Colonic mucosa (tissue), 4 donors: ENCODE data around the gene OR10H2. TPM values are rescaled to one million over a fixed set of nuclear protein-coding genes. Genes with fewer than 3 reads are reported as not detected.
"Not testable (repeated sequence)": the region's sequence is repeated elsewhere in the genome, so short reads cannot be mapped to it uniquely, and the experiment has no call there.

Experiments used
- DNase-seq: peaks from one replicate; pipeline ENCODE4 v3.0.0-alpha.2; 2020
- H3K27ac ChIP-seq: fragments of 200-600 bp; one replicate; pipeline ENCODE4 v1.8.0; 2021
- H3K27me3 ChIP-seq: fragments of 200-600 bp; one replicate; pipeline ENCODE4 v1.8.0; 2021
- H3K36me3 ChIP-seq: fragments of 200-600 bp; one replicate; pipeline ENCODE4 v1.8.0; 2021
- H3K4me1 ChIP-seq: fragments of 200-600 bp; one replicate; pipeline ENCODE4 v1.8.0; 2021; ENCODE audit warnings: mild to moderate bottlenecking
- H3K4me3 ChIP-seq: fragments of 200-600 bp; one replicate; pipeline ENCODE4 v1.8.0; 2021
- H3K9ac ChIP-seq, 2 donors: one replicate each; pipeline ENCODE4 v1.7.0; 2013; ENCODE audit warnings: control low read depth in 2 of 2, low read depth in 2 of 2, low read length in 2 of 2
- H3K9me3 ChIP-seq: fragments of 200-600 bp; one replicate; pipeline ENCODE4 v1.8.0; 2021
- intact Hi-C: fragments of 100-400 bp; cut with DNase I; formaldehyde crosslinking; loops from one replicate; pipeline ENCODE4 v1.14.1; 2022
- total RNA-seq, 2 donors: library from RNA; stranded (reverse); fragmentation: NEBNext Ultra II Directional in 1 of 2; extraction: Animal tissue kit (Norgen Biotek cat#: 25700) in 1 of 2; gene quantifications; one replicate each; pipeline ENCODE4 v1.2.1, GENCODE V29; 2021
- TF ChIP-seq, protein P1 (sequence below): fragments of 200-600 bp; IDR thresholded peaks from one replicate; pipeline ENCODE4 v1.8.0; 2022; ENCODE audit warnings: antibody characterized with exemption, mild to moderate bottlenecking
- donor health status: healthy.
- donor health status: DM: no; HTN: no; CAD: no.
- donor health status: DM: no; HTN: no; CAD: no.

Gene OR10H2, protein sequence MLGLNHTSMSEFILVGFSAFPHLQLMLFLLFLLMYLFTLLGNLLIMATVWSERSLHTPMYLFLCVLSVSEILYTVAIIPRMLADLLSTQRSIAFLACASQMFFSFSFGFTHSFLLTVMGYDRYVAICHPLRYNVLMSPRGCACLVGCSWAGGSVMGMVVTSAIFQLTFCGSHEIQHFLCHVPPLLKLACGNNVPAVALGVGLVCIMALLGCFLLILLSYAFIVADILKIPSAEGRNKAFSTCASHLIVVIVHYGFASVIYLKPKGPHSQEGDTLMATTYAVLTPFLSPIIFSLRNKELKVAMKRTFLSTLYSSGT
- total RNA-seq, result not detected

DNA sequence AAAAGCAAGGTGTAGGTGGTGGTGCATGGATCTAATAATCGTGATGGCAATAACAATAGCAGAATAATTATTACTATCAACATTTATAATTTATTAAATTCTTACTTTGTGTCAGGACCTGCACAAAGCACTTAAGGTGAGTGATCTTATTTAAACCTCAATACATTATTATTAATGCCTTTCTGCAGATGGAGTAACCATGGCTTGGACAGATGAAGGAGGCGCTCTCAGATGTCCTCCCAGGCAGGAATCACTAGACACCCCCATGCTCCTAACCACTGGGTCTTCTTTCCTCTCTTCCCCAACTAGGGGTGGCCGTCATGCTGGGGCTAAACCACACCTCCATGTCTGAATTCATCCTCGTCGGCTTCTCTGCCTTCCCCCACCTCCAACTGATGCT, at the start of gene OR10H2:
OR10H2 (plus strand) TSS at position 301 of the 400 bp plus-strand sequence; CDS start at position 321, 20 bp downstream.
- DNase-seq, result no peak
- Histone ChIP-seq H3K4me3 (no peak within 1 kb of the TSS), H3K27ac (no peak within 1 kb of the TSS), H3K27me3 (peaks cover 6% of the 10 kb centered on the region), H3K9ac (no peak within 1 kb of the TSS), H3K4me1 (no peaks in the 10 kb centered on the region), H3K36me3 (no peaks in the 10 kb centered on the region), H3K9me3 (no peaks in the 10 kb centered on the region)
- TF ChIP-seq, protein P1, sequence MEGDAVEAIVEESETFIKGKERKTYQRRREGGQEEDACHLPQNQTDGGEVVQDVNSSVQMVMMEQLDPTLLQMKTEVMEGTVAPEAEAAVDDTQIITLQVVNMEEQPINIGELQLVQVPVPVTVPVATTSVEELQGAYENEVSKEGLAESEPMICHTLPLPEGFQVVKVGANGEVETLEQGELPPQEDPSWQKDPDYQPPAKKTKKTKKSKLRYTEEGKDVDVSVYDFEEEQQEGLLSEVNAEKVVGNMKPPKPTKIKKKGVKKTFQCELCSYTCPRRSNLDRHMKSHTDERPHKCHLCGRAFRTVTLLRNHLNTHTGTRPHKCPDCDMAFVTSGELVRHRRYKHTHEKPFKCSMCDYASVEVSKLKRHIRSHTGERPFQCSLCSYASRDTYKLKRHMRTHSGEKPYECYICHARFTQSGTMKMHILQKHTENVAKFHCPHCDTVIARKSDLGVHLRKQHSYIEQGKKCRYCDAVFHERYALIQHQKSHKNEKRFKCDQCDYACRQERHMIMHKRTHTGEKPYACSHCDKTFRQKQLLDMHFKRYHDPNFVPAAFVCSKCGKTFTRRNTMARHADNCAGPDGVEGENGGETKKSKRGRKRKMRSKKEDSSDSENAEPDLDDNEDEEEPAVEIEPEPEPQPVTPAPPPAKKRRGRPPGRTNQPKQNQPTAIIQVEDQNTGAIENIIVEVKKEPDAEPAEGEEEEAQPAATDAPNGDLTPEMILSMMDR, result no peak
- intact Hi-C loops, result no loop called here

DNA sequence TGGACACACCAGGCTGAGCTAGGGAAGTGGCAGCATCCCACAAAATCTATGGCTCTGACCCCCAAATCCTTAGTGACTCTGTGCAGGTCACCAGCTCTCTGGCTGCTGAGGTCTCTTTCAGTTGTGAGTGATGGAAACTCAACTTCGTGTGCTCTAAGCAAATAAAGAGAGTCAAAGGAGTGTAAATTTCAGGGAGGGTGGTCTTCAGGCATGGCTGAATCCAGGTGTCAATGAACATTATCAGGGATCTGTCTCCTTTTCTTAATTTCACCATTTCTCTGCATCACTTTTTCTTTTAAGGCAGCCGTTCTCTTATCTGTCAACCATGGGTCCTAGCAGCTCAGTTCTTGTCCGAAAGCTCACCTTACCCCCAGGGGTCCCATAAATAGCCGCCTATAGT, 48.7 kb upstream of the OR10H2 start:
- no peak for DNase-seq
- intact Hi-C loops, result loop anchor here (2.0 kb wide), 1 partner anchor 18 kb away; no protein-coding TSS in a partner anchor
- TF ChIP-seq, protein P1, result no peak
- Histone ChIP-seq H3K9me3 (no peaks in the 10 kb centered on the region), H3K27me3 (no peaks in the 10 kb centered on the region), H3K27ac (no peak overlapping the region), H3K4me3 (no peak overlapping the region), H3K36me3 (no peaks in the 10 kb centered on the region), H3K4me1 (no peaks in the 10 kb centered on the region), H3K9ac (no peak overlapping the region)

DNA sequence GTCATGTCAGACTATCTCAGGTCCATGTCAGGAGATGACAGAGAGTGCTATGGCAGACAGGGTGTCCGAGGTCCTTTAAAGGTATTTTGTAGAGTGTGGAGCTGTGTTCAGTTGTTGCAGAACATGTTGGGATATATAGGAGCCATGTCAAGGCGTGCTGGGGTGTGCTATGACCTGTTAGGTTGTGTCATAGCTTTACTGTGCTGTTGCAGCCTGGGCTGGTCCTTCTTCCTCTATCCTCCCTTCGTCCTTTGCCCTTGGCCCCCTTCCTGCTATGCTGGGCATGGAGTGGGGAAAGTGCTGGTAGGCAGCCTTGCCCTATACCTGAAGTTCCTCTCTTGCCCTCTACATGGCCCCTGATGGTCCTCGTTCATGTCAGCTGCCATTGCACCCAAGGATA, 48.0 kb upstream of the OR10H2 start:
- H3K9ac ChIP-seq, H3K36me3 ChIP-seq, DNase-seq, H3K27ac ChIP-seq, H3K4me3 ChIP-seq, H3K4me1 ChIP-seq, H3K9me3 ChIP-seq, H3K27me3 ChIP-seq: not testable (repeated sequence)
- intact Hi-C loops, result loop anchor here (2.0 kb wide), 1 partner anchor 17 kb away; no protein-coding TSS in a partner anchor

DNA sequence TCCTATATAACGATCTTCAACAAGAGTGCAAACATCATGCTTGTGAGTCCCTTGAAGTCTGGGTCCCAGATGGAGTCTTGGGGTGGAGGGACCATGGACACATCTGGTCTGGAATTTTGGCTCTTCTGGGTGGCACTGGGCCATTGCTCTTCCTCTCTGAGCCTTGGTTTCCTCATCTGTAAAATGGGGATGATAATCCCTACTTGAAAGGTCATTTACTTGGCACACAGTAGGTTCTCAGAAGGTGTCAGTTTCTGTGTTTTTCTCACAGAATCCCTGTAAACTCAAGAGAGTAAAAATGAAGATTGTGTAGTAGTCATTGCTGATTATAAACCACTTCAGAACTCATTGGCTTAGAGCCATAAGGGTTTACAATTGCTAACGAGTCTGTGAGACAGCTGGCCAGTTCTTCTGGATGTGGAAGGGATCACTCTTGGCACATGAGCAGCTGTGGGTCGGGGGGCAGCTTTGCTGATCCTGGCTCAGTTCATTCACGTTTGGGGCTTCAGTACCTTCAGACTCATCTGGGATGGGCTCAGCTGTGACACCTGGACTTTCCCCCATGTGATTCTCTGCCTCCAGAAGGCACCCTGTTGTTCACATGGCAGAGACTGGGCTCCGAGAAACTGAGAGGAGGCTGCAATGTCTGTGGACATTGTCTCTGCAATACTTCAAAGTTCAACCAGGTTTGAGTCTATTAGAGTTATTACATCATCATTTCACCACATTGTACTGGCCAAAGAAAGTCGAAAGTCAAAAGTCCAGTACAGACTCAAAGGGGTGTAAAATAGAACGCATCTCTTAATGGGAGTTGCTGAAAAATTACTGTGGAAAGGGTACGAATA, 47.1 kb upstream of the OR10H2 start:
- no peak for DNase-seq
- Histone ChIP-seq H3K27me3 (no peaks in the 10 kb centered on the region), H3K9me3 (no peaks in the 10 kb centered on the region), H3K27ac (no peak overlapping the region), H3K4me3 (no peak overlapping the region), H3K4me1 (no peaks in the 10 kb centered on the region), H3K36me3 (no peaks in the 10 kb centered on the region), H3K9ac (no peak overlapping the region)
- TF ChIP-seq, protein P1, result no peak
- intact Hi-C loops, result no loop called here

DNA sequence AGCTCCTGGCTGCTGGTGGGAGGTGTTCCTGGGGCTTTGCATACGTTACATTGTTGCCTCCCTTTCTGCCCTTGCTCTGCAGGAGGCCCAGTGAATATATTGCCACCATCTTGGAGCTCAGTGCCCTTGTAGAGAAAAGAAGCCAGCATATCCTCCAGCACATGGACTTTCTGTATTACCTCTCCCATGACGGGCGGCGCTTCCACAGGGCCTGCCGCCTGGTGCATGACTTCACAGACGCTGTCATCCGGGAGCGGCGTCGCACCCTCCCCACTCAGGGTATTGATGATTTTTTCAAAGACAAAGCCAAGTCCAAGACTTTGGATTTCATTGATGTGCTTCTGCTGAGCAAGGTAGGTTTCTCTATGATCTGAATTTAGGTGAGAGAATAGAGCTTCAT, 44.4 kb upstream of the OR10H2 start:
- Histone ChIP-seq H3K4me3 (no peak overlapping the region), H3K27ac (no peak overlapping the region), H3K9ac (no peak overlapping the region), H3K4me1 (no peaks in the 10 kb centered on the region), H3K9me3 (no peaks in the 10 kb centered on the region), H3K27me3 (no peaks in the 10 kb centered on the region), H3K36me3 (no peaks in the 10 kb centered on the region)
- intact Hi-C loops, result no loop called here
- TF ChIP-seq, protein P1, result no peak
- no peak for DNase-seq
